Measurements from ENCODE around the gene PHRF1.

Gene PHRF1

DNA sequence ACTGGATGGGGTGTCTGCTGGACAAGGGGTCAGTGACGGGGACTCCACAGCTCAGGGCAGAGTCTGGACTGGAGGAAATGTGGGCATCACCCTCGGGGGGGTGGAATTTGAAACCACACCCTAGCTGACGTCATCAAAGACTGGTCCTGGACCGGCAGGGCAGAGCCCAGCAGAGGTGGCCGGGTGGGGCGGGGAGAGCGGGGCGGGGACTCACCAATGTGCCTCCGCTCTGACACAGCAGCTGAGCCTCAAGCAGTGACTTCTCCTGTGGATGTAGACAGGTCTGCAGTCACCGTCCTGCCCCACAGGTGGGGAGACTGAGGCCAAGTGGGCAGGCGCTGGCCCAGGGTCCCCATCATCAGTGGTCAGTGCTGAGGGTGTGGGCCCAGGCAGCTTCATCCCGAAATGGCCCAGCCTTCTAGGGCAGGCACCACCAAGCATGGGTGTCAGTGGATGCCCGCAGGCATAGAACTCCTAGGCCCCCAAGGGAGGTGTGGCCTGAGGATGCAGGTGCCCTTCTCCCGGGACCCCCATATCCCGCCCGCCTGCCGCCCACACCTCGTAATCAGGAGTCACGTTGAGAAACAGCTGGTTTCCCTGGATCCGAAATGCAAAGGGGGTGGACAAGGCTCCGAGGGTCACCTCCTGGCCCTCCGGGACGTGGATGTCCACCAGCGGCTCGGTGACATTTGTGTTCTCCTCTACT lies 47.9 kb downstream of the PHRF1 start:
- TF ChIP-seq, protein P1, sequence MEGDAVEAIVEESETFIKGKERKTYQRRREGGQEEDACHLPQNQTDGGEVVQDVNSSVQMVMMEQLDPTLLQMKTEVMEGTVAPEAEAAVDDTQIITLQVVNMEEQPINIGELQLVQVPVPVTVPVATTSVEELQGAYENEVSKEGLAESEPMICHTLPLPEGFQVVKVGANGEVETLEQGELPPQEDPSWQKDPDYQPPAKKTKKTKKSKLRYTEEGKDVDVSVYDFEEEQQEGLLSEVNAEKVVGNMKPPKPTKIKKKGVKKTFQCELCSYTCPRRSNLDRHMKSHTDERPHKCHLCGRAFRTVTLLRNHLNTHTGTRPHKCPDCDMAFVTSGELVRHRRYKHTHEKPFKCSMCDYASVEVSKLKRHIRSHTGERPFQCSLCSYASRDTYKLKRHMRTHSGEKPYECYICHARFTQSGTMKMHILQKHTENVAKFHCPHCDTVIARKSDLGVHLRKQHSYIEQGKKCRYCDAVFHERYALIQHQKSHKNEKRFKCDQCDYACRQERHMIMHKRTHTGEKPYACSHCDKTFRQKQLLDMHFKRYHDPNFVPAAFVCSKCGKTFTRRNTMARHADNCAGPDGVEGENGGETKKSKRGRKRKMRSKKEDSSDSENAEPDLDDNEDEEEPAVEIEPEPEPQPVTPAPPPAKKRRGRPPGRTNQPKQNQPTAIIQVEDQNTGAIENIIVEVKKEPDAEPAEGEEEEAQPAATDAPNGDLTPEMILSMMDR (IDR thresholded peaks at IDR 0.05; ENCODE audit: control insufficient read depth, insufficient read depth, low read depth, low read length, missing control alignments): no peak
- DNase-seq (ENCODE audit: low read depth): no peak
- no peak overlapping the region for H3K4me3 ChIP-seq (ENCODE audit: control insufficient read depth, low read depth, low read length)

DNA sequence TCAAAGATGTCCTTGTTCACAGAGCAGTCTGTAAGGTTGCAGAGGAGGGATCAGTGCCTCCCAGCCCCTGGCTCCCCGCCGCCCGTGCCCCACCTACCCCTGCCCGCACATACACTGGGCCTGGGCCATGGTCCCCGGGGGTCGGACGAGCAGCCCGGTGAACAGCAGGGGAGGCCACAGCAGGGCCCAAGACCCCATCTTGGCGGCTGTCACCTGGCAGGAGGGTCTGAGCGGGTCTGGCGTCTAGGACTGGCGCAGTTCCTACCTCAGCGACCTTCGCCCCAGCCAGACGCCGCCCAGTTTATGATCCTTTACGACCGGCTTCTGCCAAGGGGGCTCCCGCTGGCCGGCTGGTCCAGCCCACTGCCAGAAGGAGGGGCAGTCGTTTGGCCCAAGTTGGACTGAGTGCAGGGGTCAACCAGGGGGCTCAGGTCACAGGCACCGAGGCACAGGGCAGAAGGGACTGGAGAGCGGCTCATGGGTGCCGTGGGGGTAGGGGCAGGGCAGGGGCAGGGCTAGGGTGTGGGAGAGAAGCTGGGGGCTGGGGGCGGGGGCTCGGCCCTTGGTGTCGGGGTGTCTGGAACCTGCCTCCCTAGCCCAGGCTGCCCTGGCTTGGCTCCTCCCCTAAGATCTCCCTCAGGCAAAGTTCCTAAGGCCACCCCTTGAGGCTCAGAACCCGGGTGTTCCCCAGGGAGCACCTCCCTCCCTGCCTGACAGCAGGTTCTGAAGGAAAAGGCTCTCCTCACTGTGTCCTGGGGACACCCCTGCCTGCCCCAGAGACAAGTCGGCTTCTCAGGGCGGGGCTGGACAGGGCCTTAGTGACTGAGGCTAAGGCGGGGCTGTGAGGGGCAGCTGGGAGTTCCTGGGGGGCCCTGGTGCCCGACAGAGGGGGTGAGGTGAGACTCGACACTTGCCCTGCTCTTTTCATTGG lies 48.7 kb downstream of the PHRF1 start, which contains the start of gene CDHR5:
CDHR5 (minus strand) TSS at position 251 of the 931 bp plus-strand sequence; CDS start at position 198, 53 bp downstream.
- TF ChIP-seq, protein P1 (IDR thresholded peaks at IDR 0.05; ENCODE audit: control insufficient read depth, insufficient read depth, low read depth, low read length, missing control alignments): no peak
- DNase-seq (ENCODE audit: low read depth): no peak
- no peak within 1 kb of the TSS for H3K4me3 ChIP-seq (ENCODE audit: control insufficient read depth, low read depth, low read length)

DNA sequence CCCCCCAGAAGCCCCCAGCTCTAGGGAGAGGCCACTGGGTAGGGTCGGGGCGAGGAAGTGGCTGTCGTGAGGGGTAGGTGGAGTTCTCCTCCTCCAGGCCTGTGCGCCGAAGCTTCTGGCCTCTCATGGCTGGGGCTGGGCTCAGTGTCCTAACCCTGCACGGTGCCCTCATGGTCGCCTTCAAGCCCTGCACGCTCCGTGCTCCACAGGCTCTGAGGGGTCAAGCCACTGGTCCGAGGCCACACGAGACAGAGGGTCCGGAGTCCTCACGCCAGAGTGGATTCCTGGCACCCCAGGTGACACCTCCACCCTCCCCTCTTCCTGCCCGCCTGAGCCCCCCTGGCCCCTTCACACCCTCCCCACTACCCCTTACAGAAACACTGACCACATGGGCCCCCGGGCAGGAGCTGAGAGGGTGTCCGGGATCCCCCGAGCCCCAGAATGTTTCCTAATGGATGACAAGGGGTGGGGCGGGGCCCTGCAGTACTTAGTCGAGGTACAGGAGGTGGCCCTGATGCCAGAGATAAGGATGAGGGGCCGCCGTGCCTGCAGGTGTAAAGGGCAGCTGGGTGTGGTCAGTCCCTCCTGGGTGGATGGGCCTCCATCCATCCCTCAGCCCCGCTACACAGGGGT lies 49.5 kb downstream of the PHRF1 start:
- H3K4me3 ChIP-seq (ENCODE audit: control insufficient read depth, low read depth, low read length): no peak overlapping the region
- TF ChIP-seq, protein P1 (IDR thresholded peaks at IDR 0.05; ENCODE audit: control insufficient read depth, insufficient read depth, low read depth, low read length, missing control alignments): no peak
- DNase-seq (ENCODE audit: low read depth): no peak

DNA sequence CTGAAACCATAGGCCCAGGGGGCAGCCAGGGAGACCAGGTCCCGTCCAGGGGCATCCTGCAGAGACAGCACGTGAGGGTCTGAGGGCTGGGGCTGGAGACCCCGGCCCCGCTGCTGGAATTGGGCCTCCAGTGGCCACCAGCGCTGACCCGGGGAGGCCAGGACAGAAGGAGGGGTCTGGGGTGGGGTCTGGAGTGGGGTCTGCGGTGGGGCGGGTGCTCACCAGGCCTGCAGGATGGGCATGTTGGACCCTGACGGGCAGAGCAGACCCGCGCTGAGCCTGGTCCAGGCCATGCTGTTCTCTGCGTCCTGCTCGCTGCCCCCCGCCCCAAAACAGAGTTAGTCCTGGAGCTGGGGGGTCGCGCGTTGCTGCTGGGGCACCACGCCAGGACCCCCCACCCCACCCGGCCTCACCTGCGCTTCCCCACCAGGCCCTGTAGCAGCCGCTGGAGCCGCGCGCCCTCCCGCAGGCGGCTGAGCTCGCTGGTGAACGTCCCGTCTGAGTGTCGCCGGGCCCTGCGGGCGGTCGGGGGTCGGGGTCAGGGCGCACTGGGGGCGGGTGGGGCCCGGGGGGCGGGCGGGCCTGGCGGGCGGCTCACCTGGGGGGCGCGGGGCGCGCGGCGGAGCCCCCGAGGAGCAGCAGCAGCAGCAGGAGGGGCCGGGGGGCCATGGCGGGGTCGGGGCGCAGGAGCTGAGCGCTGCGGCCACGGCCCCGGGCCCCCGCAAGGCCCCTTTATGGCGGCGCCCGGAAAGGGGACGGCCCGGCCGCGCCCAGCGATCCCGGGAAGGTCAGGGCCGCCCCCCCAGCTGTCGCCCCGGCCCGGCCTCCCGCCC lies 50.4 kb downstream of the PHRF1 start, which contains the start of gene SCT:
SCT (minus strand) TSS at position 707 of the 833 bp plus-strand sequence; CDS start at position 669, 38 bp downstream.
- no peak within 1 kb of the TSS for H3K4me3 ChIP-seq (ENCODE audit: control insufficient read depth, low read depth, low read length)
- DNase-seq (ENCODE audit: low read depth): no peak

DNA sequence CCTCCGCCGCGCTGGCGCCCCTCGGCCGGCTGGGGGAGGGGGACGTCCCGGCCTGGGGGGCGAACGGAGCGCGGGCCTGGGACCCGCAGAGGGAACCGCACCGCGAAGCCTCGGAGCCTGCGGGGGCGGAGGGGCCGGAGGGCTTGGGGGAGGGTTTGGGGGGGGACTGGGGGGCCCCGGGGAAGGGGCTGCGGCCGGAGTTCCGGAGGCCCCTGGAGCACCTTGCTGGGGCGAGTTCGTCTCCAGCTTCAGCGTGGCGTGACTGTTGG lies 51.0 kb downstream of the PHRF1 start:
- no peak overlapping the region for H3K4me3 ChIP-seq (ENCODE audit: control insufficient read depth, low read depth, low read length)
- DNase-seq (ENCODE audit: low read depth): no peak
- TF ChIP-seq, protein P1 (IDR thresholded peaks at IDR 0.05; ENCODE audit: control insufficient read depth, insufficient read depth, low read depth, low read length, missing control alignments): no peak

More for the DNA sequence above, 50.4 kb downstream of the PHRF1 start, which contains the start of gene SCT:
- TF ChIP-seq, protein P1 (IDR thresholded peaks at IDR 0.05; ENCODE audit: control insufficient read depth, insufficient read depth, low read depth, low read length, missing control alignments): no peak

DNA sequence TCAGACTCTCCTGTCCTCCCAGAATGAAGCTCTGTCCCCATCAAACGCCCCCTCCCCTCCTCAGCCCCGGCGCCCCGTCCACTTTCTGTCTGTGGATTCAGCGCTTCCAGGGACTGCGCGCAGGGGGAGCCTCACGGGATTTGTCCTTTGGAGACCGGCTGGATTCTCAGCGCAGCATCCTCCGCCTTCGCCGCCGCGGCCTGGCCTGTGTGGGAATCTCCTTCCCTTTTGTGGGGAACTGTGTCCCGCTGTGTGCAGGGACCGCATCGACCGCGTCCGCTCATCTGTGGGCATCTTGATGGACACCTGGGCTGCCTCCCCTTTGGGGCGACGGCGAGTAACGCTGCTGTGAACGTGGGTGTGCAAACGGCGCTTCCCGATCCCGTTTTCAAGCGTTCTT lies 51.8 kb downstream of the PHRF1 start:
- no peak overlapping the region for H3K4me3 ChIP-seq (ENCODE audit: control insufficient read depth, low read depth, low read length)
- DNase-seq (ENCODE audit: low read depth): no peak
- TF ChIP-seq, protein P1 (IDR thresholded peaks at IDR 0.05; ENCODE audit: control insufficient read depth, insufficient read depth, low read depth, low read length, missing control alignments): no peak
